Activated T-cell treated with anti-CD3 and anti-CD28 coated beads, Interleukin-2, amount 50 U/mL, for 72 hours (primary cell): ENCODE measurements around the gene UCK1. TPM values are rescaled to one million over a fixed set of nuclear protein-coding genes. Genes with fewer than 3 reads are reported as not detected.
A peak's percentile ranks its signal among the peaks of the same experiment; 100 is the strongest.

Source experiments
- ATAC-seq, 2 donors: fragments of 150-1000 bp; cut with Tn5 transposase; replicated peaks in 1 of 2; 2 replicates each; pipeline ENCODE4 v1.10.0; 2021; ENCODE audit warnings: moderate library complexity in 2 of 2, mild to moderate bottlenecking in 1 of 2
- DNase-seq, 2 donors: peaks; one replicate each; pipeline ENCODE4 v3.0.0; 2021 to 2022; ENCODE audit warnings: mixed read lengths in 1 of 2
- H3K27ac Mint-ChIP-seq: one replicate; pipeline ENCODE4 v1.8.0; 2022; ENCODE audit warnings: mild to moderate bottlenecking, moderate library complexity, mixed read lengths
- H3K27me3 Mint-ChIP-seq: one replicate; pipeline ENCODE4 v1.8.0; 2022; ENCODE audit warnings: low read depth, mixed read lengths
- H3K36me3 Mint-ChIP-seq, 2 donors: one replicate each; pipeline ENCODE4 v1.8.0; 2022; ENCODE audit warnings: mixed read lengths in 2 of 2, mild to moderate bottlenecking in 1 of 2; ENCODE audit not compliant: insufficient read depth in 2 of 2
- H3K4me1 Mint-ChIP-seq: one replicate; pipeline ENCODE4 v1.8.0; 2022; ENCODE audit warnings: low read depth, mixed read lengths
- H3K4me3 Mint-ChIP-seq, 2 donors: one replicate each; pipeline ENCODE4 v1.8.0; 2022; ENCODE audit warnings: mild to moderate bottlenecking in 2 of 2, mixed read lengths in 2 of 2, moderate library complexity in 2 of 2
- H3K9me3 Mint-ChIP-seq, 2 donors: one replicate each; pipeline ENCODE4 v1.8.0; 2022; ENCODE audit warnings: mixed read lengths in 2 of 2
- total RNA-seq, 2 donors: library from RNA; stranded (reverse); gene quantifications; one replicate each; pipeline ENCODE4 v1.2.3, GENCODE V29; 2022

Gene UCK1
- total RNA-seq, 2 donors from 2014 or later = 19.2 to 29.7 TPM

GRCh38 chr9:131545003-131545785 lies 14.1 kb upstream of the UCK1 start, which contains the start of gene PRRT1B:
TSS of gene PRRT1B (plus strand) at chr9:131545523. CDS start at chr9:131545616, 93 bp downstream.
- peak within 1 kb of the TSS; percentile 68 to 80 for H3K4me3 Mint-ChIP-seq
- no peak for DNase-seq
- H3K36me3 Mint-ChIP-seq = peaks cover 14 to 30% of the 10 kb centered on the region in 2 donors
- no peak within 1 kb of the TSS for H3K27ac Mint-ChIP-seq
- peaks cover 10% of the 10 kb centered on the region for H3K4me1 Mint-ChIP-seq
- peaks cover 11 to 15% of the 10 kb centered on the region in 2 donors for H3K9me3 Mint-ChIP-seq
- H3K27me3 Mint-ChIP-seq = peaks cover 40% of the 10 kb centered on the region
- no peak for ATAC-seq

DNA sequence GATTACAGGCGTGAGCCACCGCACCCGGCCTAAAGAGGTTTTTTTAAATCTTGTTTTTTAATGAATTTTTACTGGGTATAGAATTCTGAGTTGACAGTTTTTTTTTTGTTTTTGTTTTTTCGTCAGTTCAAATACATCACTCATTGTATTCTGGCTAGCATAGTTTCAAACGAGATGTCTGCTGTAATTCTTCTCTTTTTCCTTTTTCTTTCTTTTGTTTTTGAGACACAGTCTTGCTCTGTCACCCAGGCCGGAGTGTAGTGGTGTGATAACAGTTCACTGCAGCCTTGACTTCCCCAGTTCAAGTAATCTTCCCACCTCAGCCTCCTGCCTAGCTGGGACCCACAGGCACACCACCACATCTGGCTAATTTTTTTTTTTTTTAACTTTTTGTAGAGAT lies 12.1 kb upstream of the UCK1 start:
- ATAC-seq (no peak), DNase-seq (no peak)
- H3K4me3 Mint-ChIP-seq = no peak overlapping the region
- H3K9me3 Mint-ChIP-seq = peaks cover 10 to 11% of the 10 kb centered on the region in 2 donors
- peaks cover 10% of the 10 kb centered on the region for H3K4me1 Mint-ChIP-seq
- peaks cover 13 to 21% of the 10 kb centered on the region in 2 donors for H3K36me3 Mint-ChIP-seq
- peaks cover 20% of the 10 kb centered on the region for H3K27me3 Mint-ChIP-seq
- no peak overlapping the region for H3K27ac Mint-ChIP-seq

- Mint-ChIP-seq H3K36me3 (peaks cover 10 to 13% of the 10 kb centered on the region in 2 donors), H3K4me1 (peaks cover 6% of the 10 kb centered on the region), H3K9me3 (peaks cover 9% of the 10 kb centered on the region in 2 donors), H3K27ac (no peak overlapping the region), H3K4me3 (no peak overlapping the region), H3K27me3 (peaks cover 2% of the 10 kb centered on the region)
- ATAC-seq (peak in 1 of 2 donors; percentile 33), DNase-seq (no peak)
These were observed 8.3 kb upstream of the UCK1 start for GRCh38 chr9:131539223-131539923.

DNA sequence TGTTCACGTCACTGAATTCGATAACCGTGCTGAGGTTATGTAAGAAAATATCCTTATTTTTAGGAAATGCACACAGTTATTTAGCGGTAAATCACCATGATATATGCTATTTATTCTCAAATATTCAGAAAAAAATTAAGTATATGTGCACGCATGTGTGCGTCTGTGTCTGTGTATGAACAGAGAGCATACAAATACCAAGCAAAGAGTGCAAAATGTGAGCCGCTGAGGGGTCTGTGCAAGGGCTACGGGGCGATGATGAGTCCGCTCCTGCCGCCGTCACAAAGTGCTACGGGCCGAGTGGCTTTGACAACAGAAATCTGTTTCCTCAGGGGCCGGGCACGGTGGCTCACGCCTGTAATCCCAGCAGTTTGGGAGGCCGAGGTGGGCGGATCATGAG lies 6.9 kb upstream of the UCK1 start:
- H3K9me3 Mint-ChIP-seq = peaks cover 0 to 4% of the 10 kb centered on the region in 2 donors
- H3K4me3 Mint-ChIP-seq = no peak overlapping the region
- H3K27ac Mint-ChIP-seq = no peak overlapping the region
- no peaks in the 10 kb centered on the region for H3K27me3 Mint-ChIP-seq
- DNase-seq (no peak), ATAC-seq (no peak)
- peaks cover 3 to 4% of the 10 kb centered on the region in 2 donors for H3K36me3 Mint-ChIP-seq
- H3K4me1 Mint-ChIP-seq = peaks cover 14% of the 10 kb centered on the region

DNA sequence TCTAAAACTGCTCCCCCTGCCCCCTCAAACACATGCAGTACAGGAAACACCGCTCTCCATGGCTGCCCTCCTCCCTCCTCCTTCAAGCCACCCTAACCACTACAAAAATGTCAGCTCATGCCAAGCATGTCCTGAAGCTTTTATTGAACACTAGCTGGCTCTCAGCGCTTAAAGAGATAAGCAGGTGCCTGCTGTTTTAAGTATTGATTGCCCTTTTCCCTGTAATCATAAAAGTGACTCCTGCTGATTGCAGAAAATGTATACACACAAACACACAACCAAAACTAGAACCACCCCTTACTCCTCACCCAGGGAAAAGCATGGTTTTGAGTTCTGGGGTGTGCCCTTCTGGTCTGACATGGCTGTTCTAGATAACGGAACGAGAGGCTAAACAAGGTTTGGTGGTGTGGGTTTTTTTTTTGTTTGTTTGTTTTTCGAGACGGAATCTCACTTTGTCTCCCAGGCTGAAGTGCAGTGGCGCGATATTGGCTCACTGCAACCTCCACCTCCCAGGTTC lies 3.7 kb upstream of the UCK1 start:
- Mint-ChIP-seq H3K4me3 (no peak overlapping the region), H3K27me3 (no peaks in the 10 kb centered on the region), H3K36me3 (no peaks in the 10 kb centered on the region), H3K4me1 (peaks cover 20% of the 10 kb centered on the region), H3K9me3 (no peaks in the 10 kb centered on the region), H3K27ac (no peak overlapping the region)
- no peak for DNase-seq
- ATAC-seq = no peak

GRCh38 chr9:131530546-131530919 lies 530 bp downstream of the UCK1 start:
- Mint-ChIP-seq H3K4me1 (peaks cover 21% of the 10 kb centered on the region), H3K27me3 (no peaks in the 10 kb centered on the region), H3K27ac (no peak overlapping the region), H3K9me3 (no peaks in the 10 kb centered on the region), H3K4me3 (peak overlapping the region; percentile 84 to 89), H3K36me3 (peaks cover 0 to 2% of the 10 kb centered on the region in 2 donors)
- peak; percentile 28 to 37 for DNase-seq
- ATAC-seq = peak; percentile 21 to 30

DNA sequence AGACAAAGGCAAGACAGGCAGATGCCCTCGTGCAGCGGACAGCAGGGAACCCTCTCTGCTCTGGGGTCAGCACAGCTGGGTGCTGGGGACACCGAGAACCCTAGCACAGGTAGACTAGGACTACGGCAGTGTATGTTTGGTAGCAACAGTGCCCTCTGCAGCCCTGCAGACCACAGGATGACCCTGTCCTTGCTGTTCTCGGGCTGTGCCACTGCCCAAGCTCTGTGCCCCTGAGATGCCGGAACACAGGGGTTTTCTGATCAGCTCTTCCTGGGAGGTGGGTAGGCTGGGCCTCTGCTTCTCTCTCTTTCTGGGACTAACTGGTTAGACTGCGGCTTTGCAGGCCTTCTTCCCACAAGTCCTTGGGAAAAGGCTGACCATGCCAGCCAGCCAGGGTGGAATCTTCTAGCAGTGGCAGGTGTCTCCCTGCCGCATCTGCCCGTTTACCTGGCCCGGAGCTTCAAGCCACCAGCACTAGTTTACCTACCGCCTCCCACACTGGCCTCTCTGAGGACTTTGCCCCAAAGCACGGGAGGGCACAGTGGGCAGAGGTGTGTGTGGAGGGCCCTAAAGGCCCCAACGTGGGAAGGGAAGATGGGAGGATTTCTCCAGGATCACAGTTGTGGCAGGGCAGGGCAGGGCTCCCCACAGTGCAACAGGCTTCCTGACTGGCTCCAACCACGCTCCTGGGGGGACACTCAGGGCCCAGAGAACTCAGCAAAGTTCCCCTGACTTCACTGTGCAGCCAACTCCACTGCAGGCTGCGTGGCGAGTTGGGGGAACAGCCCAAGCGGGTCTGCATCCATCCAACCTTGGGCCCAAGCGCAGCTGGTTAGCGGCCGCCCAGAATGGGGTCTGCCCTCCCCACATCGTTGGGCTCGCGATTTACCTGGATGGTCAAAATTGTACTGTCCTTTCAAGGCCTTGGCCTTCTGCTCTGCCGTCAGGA lies 1.2 kb downstream of the UCK1 start:
- DNase-seq = no peak
- H3K36me3 Mint-ChIP-seq = peaks cover 0 to 2% of the 10 kb centered on the region in 2 donors
- no peak overlapping the region for H3K27ac Mint-ChIP-seq
- H3K27me3 Mint-ChIP-seq = no peaks in the 10 kb centered on the region
- ATAC-seq = no peak
- H3K4me1 Mint-ChIP-seq = peaks cover 20% of the 10 kb centered on the region
- peak overlapping the region; percentile 84 to 89 for H3K4me3 Mint-ChIP-seq
- no peaks in the 10 kb centered on the region for H3K9me3 Mint-ChIP-seq

- no peak overlapping the region for H3K27ac Mint-ChIP-seq
- H3K9me3 Mint-ChIP-seq = no peaks in the 10 kb centered on the region
- peak overlapping the region in 1 of 2 donors; percentile 24 for H3K4me3 Mint-ChIP-seq
- H3K27me3 Mint-ChIP-seq = no peaks in the 10 kb centered on the region
- DNase-seq (no peak), ATAC-seq (no peak)
- H3K4me1 Mint-ChIP-seq = peaks cover 17% of the 10 kb centered on the region
- peaks cover 0 to 2% of the 10 kb centered on the region in 2 donors for H3K36me3 Mint-ChIP-seq
These were observed 2.1 kb downstream of the UCK1 start for GRCh38 chr9:131528886-131529505.

DNA sequence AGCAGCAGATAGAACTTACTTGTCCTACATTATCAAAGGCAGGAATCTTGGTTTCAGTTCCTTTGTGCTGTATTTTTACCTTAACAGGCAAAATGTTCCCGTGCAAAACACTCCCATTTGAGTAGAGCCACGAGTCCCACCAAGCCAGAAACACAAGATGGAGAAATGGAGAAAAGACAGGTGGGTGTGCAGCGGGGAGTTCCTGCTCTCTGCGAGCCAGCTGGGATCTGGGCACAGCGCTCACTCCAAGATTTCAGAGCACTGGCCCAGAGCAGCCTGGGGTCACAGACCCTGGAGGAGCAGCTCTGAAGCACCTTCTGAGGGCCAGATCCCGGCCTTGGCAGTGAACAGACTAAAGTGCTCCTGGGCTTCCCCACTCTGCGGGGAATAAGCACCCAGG lies 2.9 kb downstream of the UCK1 start:
- DNase-seq = no peak
- Mint-ChIP-seq H3K9me3 (no peaks in the 10 kb centered on the region), H3K27me3 (no peaks in the 10 kb centered on the region), H3K27ac (no peak overlapping the region), H3K36me3 (peaks cover 0 to 2% of the 10 kb centered on the region in 2 donors), H3K4me1 (peaks cover 13% of the 10 kb centered on the region), H3K4me3 (peak overlapping the region in 1 of 2 donors; percentile 36)
- ATAC-seq = no peak

- DNase-seq (no peak), ATAC-seq (no peak)
- no peaks in the 10 kb centered on the region for H3K27me3 Mint-ChIP-seq
- H3K4me3 Mint-ChIP-seq = no peak overlapping the region
- H3K27ac Mint-ChIP-seq = no peak overlapping the region
- H3K9me3 Mint-ChIP-seq = no peaks in the 10 kb centered on the region
- H3K36me3 Mint-ChIP-seq = peaks cover 0 to 4% of the 10 kb centered on the region in 2 donors
- peaks cover 13% of the 10 kb centered on the region for H3K4me1 Mint-ChIP-seq
These were observed 5.2 kb downstream of the UCK1 start for GRCh38 chr9:131525643-131526565.

GRCh38 chr9:131524665-131525315 lies 6.3 kb downstream of the UCK1 start:
- H3K9me3 Mint-ChIP-seq = no peaks in the 10 kb centered on the region
- H3K27ac Mint-ChIP-seq = no peak overlapping the region
- ATAC-seq (peak in 1 of 2 donors; percentile 2), DNase-seq (no peak)
- no peak overlapping the region for H3K4me3 Mint-ChIP-seq
- H3K36me3 Mint-ChIP-seq = peaks cover 0 to 6% of the 10 kb centered on the region in 2 donors
- H3K27me3 Mint-ChIP-seq = no peaks in the 10 kb centered on the region
- peaks cover 7% of the 10 kb centered on the region for H3K4me1 Mint-ChIP-seq
